ENCODE data around the gene TTC9. TPM values are rescaled to one million over a fixed set of nuclear protein-coding genes. Genes with fewer than 3 reads are reported as not detected.

Gene TTC9
- total and polyA plus RNA-seq, 9 of the 15 experiments (the other 6 are each of a cell fraction or from before 2014, with no cell fraction given), result 0.07 TPM; not detected in 8

GRCh38 chr14:70594461-70594860 lies 47.3 kb upstream of the TTC9 start:
- Histone ChIP-seq H3K4me2 (ENCODE audit: insufficient read depth, low read length) (no peak overlapping the region), H4K20me1 (replicated peaks; ENCODE audit: control insufficient read depth, insufficient read depth, low read length) (no peaks in the 10 kb centered on the region; the same call in 1 of the 2 replicates), H3K4me1 (replicated peaks in 1 of 2; ENCODE audit: control insufficient read depth in 2 of 2, insufficient read depth in 2 of 2, low read length in 2 of 2) (no peaks in the 10 kb centered on the region), H3K36me3 (ENCODE audit: control insufficient read depth, insufficient read depth, low read length) (peaks cover 69% of the 10 kb centered on the region), H3K27me3 (ENCODE audit: control insufficient read depth in 2 of 2, insufficient read depth in 2 of 2, low read length in 2 of 2) (no peaks in the 10 kb centered on the region), H3K27ac (ENCODE audit: extremely low read depth, low read depth, low read length) (no peak overlapping the region), H2AFZ (ENCODE audit: low read depth, low read length) (no peak overlapping the region), H3K79me2 (ENCODE audit: control insufficient read depth, insufficient read depth, low read length) (peaks cover 28% of the 10 kb centered on the region), H3K9me3 (replicated peaks; ENCODE audit: control insufficient read depth, insufficient read depth, low read depth, low read length) (no peaks in the 10 kb centered on the region), H3K9ac (ENCODE audit: insufficient read depth in 1 of 2, low read depth in 2 of 2, low read length in 2 of 2) (no peak overlapping the region), H3K4me3 (no peak overlapping the region), H3K9me1 (ENCODE audit: control insufficient read depth, insufficient read depth, low read length) (no peaks in the 10 kb centered on the region)
- BruUV-seq (replicated peaks), result no TSS peak
- WGBS (ENCODE audit: insufficient coverage, low coverage, missing lambda C conversion rate), result 90% methylated on average over 5 of the region's 9 CpGs
- FAIRE-seq (no peak), DNase-seq (ENCODE audit: extremely low read depth in 1 of 4, low spot score in 3 of 4) (no peak), ATAC-seq (no peak)
- ChIA-PET CTCF (ENCODE audit: low intra/inter-chr PET ratio) (no interaction called here), POLR2A (no interaction called here)
- intact Hi-C loops (cut with micrococcal nuclease), result no loop called here
- in situ Hi-C loops (cut with MboI), result no loop called here
- no peak for TF ChIP-seq CHCHD3 (CRISPR knock-in tag; IDR thresholded peaks at IDR 0.05)
- TF ChIP-seq PHB (CRISPR knock-in tag; IDR thresholded peaks at IDR 0.05), result no peak
- TF ChIP-seq E2F4 (CRISPR knock-in tag; IDR thresholded peaks at IDR 0.05; ENCODE audit: low read depth), result no peak

DNA sequence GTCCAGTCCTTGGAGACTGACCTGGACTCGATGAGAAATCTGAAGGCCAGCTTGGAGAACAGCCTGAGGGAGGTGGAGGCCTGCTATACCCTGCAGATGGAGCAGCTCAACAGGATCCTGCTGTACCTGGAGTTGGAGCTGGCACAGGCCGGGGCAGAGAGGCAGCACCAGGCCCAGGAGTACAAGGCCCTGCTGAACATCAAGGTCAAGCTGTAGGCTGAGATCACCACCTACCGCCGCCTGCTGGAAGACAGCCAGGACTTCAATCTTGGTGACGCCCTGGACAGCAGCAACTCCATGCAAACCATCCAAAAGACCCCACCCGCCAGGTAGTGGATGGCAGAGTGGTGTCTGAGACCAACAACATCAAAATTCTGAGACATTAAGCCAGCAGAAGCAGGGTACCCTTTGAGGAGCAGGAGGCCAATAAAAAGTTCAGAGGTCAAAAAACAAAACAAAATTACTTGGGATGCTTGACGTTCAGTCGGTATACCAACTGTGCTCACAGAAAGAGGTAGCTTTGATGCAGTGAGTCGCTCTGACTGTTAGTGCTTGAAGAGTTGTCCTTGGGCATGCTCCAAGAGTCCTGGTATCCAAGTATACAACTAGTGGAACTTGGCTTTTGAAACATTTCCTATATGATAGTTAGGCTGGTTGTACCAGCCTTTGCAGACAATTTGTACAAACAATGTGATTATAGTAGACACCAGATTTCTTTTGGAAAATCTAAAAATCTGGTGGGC lies 46.1 kb upstream of the TTC9 start:
- no peak for FAIRE-seq
- BruUV-seq (replicated peaks), result no TSS peak
- H3K36me3 ChIP-seq (ENCODE audit: control insufficient read depth, insufficient read depth, low read length), result peaks cover 59% of the 10 kb centered on the region
- TF ChIP-seq PTTG1 (tag; IDR thresholded peaks at IDR 0.05; ENCODE audit: low read depth), result no peak
- no peak for TF ChIP-seq ZNF76 (CRISPR knock-in tag; IDR thresholded peaks at IDR 0.05; ENCODE audit: borderline replicate concordance)
- TF ChIP-seq ETV1 (tag; conservative IDR thresholded peaks at IDR 0.05; ENCODE audit: low read depth), result no peak
- no peak for TF ChIP-seq KDM4B (IDR thresholded peaks at IDR 0.05; ENCODE audit: borderline replicate concordance in 2 of 2, low read depth in 1 of 2)
- no peak for TF ChIP-seq ZNF589 (CRISPR knock-in tag; IDR thresholded peaks at IDR 0.05; ENCODE audit: low read depth)
- no peak for TF ChIP-seq RBM25 (IDR thresholded peaks at IDR 0.05; ENCODE audit: low read depth, low read length, severe bottlenecking)
- no peak for TF ChIP-seq HDGF (IDR thresholded peaks at IDR 0.05)
- no peak for TF ChIP-seq E2F1 (CRISPR knock-in tag; IDR thresholded peaks at IDR 0.05)
- no peak for TF ChIP-seq ETS1 (conservative IDR thresholded peaks at IDR 0.05; ENCODE audit: control insufficient read depth, low read depth, low read length)

More for the DNA sequence above, 46.1 kb upstream of the TTC9 start:
- ChIA-PET POLR2A (no interaction called here), CTCF (ENCODE audit: low intra/inter-chr PET ratio) (no interaction called here)
- Histone ChIP-seq H3K9ac (ENCODE audit: insufficient read depth in 1 of 2, low read depth in 2 of 2, low read length in 2 of 2) (no peak overlapping the region), H3K9me1 (ENCODE audit: control insufficient read depth, insufficient read depth, low read length) (no peaks in the 10 kb centered on the region), H3K27me3 (ENCODE audit: control insufficient read depth in 2 of 2, insufficient read depth in 2 of 2, low read length in 2 of 2) (no peaks in the 10 kb centered on the region), H4K20me1 (replicated peaks; ENCODE audit: control insufficient read depth, insufficient read depth, low read length) (no peaks in the 10 kb centered on the region; the same call in 1 of the 2 replicates), H3K4me1 (replicated peaks in 1 of 2; ENCODE audit: control insufficient read depth in 2 of 2, insufficient read depth in 2 of 2, low read length in 2 of 2) (no peaks in the 10 kb centered on the region), H3K4me2 (ENCODE audit: insufficient read depth, low read length) (no peak overlapping the region), H3K9me3 (replicated peaks; ENCODE audit: control insufficient read depth, insufficient read depth, low read depth, low read length) (no peaks in the 10 kb centered on the region), H3K4me3 (no peak overlapping the region), H3K27ac (ENCODE audit: extremely low read depth, low read depth, low read length) (no peak overlapping the region), H3K79me2 (ENCODE audit: control insufficient read depth, insufficient read depth, low read length) (peaks cover 38% of the 10 kb centered on the region), H2AFZ (ENCODE audit: low read depth, low read length) (no peak overlapping the region)
- DNase-seq (ENCODE audit: extremely low read depth in 1 of 4, low spot score in 3 of 4) (no peak), ATAC-seq (no peak)
- in situ Hi-C loops (cut with MboI), result no loop called here
- intact Hi-C loops (cut with micrococcal nuclease), result no loop called here
- 86% methylated on average over 9 of the region's 9 CpGs for WGBS (ENCODE audit: insufficient coverage, low coverage, missing lambda C conversion rate)
